ENCODE data around the gene KNOP1.

The KNOP1 gene

GRCh38 chr16:19745286-19746010, 27.4 kb upstream of the KNOP1 start:
- no peak overlapping the region for H3K27ac ChIP-seq
- H3K27me3 ChIP-seq (replicated peaks), result no peaks in the 10 kb centered on the region
- H3K36me3 ChIP-seq (replicated peaks), result no peaks in the 10 kb centered on the region
- DNase-seq, result no peak
- H3K4me3 ChIP-seq (ENCODE audit: low read depth, low read length), result no peak overlapping the region
- in situ Hi-C loops (cut with HindIII; ENCODE audit: low pct_ligation_motif_present, low sequenced_read_pairs), result loop anchor here (25.0 kb wide), 1 partner anchor 142 kb away; the partner anchor contains the start of gene GPRC5B
- no peak for TF ChIP-seq CTCF (IDR thresholded peaks at IDR 0.05; ENCODE audit: low read depth, low read length, missing control alignments)

DNA sequence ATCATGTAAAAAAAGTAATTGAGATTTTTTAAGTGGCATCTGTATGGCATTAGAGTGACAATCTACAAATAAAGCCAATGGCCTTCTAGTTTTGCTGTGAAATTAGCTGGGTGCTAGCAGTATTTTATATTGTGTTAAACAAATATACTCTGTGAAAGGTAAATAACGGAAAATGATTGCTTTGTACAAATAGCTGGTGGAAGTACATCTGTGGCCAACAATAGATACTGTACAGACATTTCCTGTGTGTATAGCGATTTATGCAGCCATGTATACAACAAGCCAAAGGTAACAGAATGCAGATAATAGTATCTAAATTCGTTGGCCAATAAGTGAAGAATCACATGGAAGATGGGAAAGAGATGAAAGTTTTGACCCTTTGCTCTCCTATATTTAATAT, 26.6 kb upstream of the KNOP1 start:
- Histone ChIP-seq H3K27ac (no peak overlapping the region), H3K27me3 (replicated peaks) (no peaks in the 10 kb centered on the region), H3K4me3 (ENCODE audit: low read depth, low read length) (no peak overlapping the region), H3K36me3 (replicated peaks) (no peaks in the 10 kb centered on the region)
- TF ChIP-seq CTCF (IDR thresholded peaks at IDR 0.05; ENCODE audit: low read depth, low read length, missing control alignments), result no peak
- no peak for DNase-seq
- in situ Hi-C loops (cut with HindIII; ENCODE audit: low pct_ligation_motif_present, low sequenced_read_pairs), result loop anchor here (25.0 kb wide), 1 partner anchor 143 kb away; the partner anchor contains the start of gene GPRC5B

- Histone ChIP-seq H3K4me3 (ENCODE audit: low read depth, low read length) (no peak overlapping the region), H3K27ac (no peak overlapping the region), H3K27me3 (replicated peaks) (no peaks in the 10 kb centered on the region), H3K36me3 (replicated peaks) (no peaks in the 10 kb centered on the region)
- DNase-seq, result no peak
- no peak for TF ChIP-seq CTCF (IDR thresholded peaks at IDR 0.05; ENCODE audit: low read depth, low read length, missing control alignments)
- in situ Hi-C loops (cut with HindIII; ENCODE audit: low pct_ligation_motif_present, low sequenced_read_pairs), result loop anchor here (25.0 kb wide), 1 partner anchor 144 kb away; the partner anchor contains the start of gene GPRC5B
Observed at GRCh38 chr16:19743816-19744159, 25.8 kb upstream of the KNOP1 start.

GRCh38 chr16:19741354-19741753, 23.3 kb upstream of the KNOP1 start:
- H3K27me3 ChIP-seq (replicated peaks), result no peaks in the 10 kb centered on the region

GRCh38 chr16:19737306-19738038, 19.4 kb upstream of the KNOP1 start:
- no peak for TF ChIP-seq CTCF (IDR thresholded peaks at IDR 0.05; ENCODE audit: low read depth, low read length, missing control alignments)
- Histone ChIP-seq H3K36me3 (replicated peaks) (peaks cover 2% of the 10 kb centered on the region), H3K27me3 (replicated peaks) (no peaks in the 10 kb centered on the region), H3K4me3 (ENCODE audit: low read depth, low read length) (no peak overlapping the region), H3K27ac (no peak overlapping the region)
- no peak for DNase-seq
- in situ Hi-C loops (cut with HindIII; ENCODE audit: low pct_ligation_motif_present, low sequenced_read_pairs), result loop anchor here (25.0 kb wide), 1 partner anchor 150 kb away; the partner anchor contains the start of gene GPRC5B

More at GRCh38 chr16:19741354-19741753, 23.3 kb upstream of the KNOP1 start:
- Histone ChIP-seq H3K4me3 (ENCODE audit: low read depth, low read length) (no peak overlapping the region), H3K27ac (no peak overlapping the region), H3K36me3 (replicated peaks) (no peaks in the 10 kb centered on the region)
- DNase-seq, result no peak
- in situ Hi-C loops (cut with HindIII; ENCODE audit: low pct_ligation_motif_present, low sequenced_read_pairs), result loop anchor here (25.0 kb wide), 1 partner anchor 146 kb away; the partner anchor contains the start of gene GPRC5B
- TF ChIP-seq CTCF (IDR thresholded peaks at IDR 0.05; ENCODE audit: low read depth, low read length, missing control alignments), result no peak
